OCI-M2 (cell line): Measurements from ENCODE around the gene SLC25A10.

Experiments
- DNase-seq: peaks from one replicate; lab custom pipeline; 2025; ENCODE audit not compliant: unreplicated experiment; lab: John Stamatoyannopoulos, UW

Gene SLC25A10

DNA sequence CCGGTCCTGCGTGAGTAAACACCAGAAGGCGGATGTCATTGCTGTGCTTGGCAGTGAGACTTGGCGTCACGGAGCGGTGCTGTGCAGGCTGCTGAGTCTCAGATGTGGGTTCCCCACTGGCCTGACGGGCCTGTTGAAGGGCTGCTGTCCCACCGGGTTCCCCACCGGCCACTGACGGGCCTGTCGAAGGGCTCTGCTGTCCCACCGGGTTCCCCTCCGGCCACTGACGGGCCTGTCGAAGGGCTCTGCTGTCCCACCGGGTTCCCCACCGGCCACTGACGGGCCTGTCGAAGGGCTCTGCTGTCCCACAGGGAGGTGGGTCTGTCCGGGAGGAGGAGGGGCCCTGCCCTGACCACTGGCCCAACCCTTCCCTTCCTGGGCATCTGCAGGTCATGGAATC lies 25.5 kb upstream of the SLC25A10 start:
- no peak for DNase-seq

DNA sequence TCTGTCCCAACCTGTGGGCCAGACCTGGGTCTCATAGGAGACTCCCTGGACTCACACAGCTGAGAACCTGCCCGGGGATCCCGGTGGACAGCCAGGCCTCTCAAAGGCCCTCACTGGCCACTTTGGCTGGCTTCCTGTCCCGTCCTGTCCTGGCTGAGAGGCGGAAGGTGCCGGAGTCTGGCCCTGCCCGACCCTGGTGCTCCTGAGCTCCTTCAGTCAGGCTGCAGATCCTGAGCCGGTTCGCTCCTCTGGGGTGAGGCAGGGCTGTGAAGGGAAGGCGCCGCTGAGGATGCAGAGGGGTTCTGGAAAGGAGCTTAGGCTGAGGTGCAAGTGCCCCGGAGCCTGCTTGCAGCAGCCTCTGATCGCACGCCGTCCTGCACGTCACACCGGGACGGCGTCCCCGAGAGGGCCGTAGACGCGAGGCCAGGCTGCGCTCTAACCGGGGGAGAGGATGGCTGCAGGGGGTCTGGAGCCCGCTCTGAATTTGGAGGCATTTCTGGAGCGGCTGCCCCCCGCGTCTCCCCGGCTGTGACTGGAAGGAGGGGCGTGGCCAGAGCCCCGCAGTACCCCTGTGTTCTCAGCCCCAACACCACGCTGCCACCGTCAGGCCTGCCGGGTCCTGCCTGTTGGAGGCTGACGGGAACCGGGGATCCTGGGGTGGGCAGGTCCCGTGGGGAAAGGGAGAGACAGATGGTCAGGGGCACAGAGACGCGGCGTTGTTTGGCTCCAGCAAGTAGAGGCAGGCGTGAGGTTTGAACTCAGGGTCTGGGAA lies 24.1 kb upstream of the SLC25A10 start:
- no peak for DNase-seq

DNA sequence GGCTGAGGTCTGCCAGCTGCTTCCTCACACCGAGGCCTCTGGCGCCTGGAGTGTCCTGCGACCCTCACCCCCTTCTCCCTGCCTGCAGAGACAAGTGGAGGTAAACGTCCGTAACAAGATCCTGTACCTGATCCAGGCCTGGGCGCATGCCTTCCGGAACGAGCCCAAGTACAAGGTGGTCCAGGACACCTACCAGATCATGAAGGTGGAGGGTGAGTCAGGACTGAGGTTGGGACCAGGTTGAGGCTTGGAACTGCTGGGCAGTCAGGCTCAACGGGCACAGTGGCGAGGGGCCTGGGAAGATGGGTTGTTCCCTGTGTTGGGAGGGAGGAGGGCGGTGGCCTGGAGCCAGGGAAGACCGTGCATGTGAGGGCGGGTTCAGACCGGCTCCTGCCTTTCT lies 23.5 kb upstream of the SLC25A10 start:
- no peak for DNase-seq

DNA sequence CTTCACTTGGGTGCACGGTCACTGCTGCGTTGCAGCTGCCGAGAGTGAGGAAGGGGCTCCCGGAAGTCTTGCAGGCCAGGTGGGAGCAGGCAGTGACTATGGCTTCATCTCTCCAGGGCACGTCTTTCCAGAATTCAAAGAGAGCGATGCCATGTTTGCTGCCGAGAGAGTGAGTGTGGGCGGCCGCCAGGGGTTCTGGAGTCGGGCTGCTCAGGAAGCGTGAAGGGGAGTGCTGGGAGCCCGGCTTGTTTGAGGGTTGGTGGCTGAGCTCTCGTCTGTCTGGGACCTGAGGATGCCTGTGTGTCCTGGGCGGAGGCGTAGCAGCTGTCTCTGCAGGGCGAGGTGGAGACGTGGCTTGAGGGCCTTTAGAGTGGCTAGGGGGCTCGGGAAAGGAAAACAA lies 22.0 kb upstream of the SLC25A10 start:
- no peak for DNase-seq

DNA sequence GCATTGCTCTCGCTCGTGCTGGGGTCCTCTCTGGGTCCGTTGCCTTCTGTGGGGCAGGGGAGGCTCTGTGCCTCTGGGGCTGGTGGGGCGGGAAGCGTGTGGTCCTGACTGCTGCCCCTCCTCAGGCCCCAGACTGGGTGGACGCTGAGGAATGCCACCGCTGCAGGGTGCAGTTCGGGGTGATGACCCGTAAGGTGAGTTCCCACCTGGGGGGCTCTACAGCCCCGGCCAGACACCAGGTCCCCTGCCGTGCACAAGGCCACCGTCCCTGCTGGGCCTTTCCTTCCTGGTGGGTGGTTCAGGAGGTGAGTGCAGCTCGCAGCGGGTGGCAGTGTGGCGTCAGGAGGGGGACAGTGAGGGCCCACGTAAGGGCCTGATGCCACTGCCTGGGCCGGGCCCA lies 21.5 kb upstream of the SLC25A10 start:
- DNase-seq: no peak

DNA sequence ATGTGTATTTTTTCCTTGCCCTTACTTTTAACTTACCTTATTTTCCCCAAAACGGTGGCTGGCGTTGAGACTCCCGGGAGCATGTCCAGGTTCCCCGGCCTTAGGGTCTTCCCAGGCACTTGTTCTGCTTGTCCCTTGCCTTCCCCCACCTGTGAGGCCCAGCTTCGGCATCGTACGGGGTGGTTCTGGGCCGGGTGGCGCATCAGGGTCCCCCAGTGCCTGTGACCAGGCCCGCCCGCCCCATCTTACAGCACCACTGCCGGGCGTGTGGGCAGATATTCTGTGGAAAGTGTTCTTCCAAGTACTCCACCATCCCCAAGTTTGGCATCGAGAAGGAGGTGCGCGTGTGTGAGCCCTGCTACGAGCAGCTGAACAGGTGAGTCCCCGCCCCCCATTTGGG lies 20.9 kb upstream of the SLC25A10 start:
- DNase-seq: no peak

DNA sequence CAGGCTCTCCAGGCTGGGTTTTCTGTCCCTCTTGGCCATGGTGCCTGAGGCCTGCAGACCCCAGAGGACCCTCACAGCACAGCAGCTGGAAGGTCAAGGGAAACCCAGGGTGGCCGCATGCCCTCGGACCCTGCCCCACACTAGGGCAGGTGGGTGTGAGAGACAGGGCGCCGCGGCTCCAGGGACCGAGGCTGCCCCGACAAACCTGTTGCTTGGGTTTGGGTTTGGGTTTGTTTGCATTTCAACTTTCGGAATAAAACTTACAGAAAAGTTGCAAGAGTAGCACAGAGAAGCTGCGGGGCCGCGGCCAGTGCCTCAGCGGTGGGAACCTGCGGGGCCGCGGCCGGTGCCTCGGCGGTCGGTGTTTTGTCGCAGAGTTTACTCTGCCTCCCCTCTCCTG lies 20.5 kb upstream of the SLC25A10 start:
- no peak for DNase-seq

DNA sequence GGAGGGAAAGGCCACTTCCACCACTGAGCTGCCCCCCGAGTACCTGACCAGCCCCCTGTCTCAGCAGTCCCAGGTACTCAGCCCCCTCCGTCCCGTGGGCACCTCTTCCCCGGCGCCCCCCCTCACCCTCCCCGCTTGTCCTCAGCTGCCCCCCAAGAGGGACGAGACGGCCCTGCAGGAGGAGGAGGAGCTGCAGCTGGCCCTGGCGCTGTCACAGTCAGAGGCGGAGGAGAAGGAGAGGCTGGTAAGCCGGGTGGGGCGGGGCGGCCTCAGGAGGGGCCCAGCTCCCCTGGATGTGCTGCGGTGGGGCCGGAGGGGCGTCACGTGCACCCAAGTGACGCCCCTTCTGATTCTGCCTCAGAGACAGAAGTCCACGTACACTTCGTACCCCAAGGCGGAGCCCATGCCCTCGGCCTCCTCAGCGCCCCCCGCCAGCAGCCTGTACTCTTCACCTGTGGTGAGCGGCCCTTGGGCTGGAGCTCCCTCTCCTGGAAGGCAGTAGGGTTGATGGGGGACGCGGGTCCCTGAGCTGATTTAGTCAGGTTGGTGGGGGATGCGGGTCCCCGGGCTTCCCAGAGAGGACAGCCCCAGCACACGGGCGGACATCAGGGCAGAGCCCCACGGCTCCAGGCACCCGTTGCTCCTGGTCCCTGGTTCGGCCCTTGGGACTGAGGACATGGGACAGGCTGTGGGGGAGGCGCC lies 18.4 kb upstream of the SLC25A10 start:
- no peak for DNase-seq

DNA sequence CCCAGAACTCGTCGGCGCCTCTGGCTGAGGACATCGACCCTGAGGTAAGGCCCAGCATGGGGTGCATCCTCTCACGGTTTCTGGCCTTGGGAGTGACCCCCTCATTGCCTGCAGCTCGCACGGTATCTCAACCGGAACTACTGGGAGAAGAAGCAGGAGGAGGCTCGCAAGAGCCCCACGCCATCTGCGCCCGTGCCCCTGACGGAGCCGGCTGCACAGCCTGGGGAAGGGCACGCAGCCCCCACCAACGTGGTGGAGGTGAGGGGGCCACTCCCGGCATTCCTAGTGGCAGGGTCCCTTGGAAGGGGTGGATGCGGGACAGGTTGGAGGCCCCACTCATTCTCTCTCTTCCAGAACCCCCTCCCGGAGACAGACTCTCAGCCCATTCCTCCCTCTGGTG lies 17.3 kb upstream of the SLC25A10 start:
- no peak for DNase-seq

DNA sequence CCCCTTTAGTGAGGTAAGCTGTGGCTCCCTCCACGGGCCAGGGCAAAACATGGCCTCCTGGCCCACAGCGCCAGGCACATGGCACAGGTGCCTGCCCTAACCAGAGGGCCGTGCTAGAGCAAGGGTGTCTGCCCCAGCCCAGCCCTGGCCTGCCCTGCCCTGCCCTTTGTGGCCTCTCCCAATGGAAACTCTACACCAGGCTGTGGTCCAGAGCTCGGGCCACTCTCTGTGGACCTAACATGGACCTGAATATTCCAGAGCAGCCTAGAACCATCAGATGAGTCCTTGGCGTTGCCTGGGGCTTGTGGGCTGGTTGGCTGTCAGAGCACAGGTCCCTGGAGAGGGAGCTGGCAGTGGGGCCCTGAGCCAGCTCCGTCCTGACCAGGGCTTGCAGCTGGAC lies 16.9 kb upstream of the SLC25A10 start:
- DNase-seq: no peak

DNA sequence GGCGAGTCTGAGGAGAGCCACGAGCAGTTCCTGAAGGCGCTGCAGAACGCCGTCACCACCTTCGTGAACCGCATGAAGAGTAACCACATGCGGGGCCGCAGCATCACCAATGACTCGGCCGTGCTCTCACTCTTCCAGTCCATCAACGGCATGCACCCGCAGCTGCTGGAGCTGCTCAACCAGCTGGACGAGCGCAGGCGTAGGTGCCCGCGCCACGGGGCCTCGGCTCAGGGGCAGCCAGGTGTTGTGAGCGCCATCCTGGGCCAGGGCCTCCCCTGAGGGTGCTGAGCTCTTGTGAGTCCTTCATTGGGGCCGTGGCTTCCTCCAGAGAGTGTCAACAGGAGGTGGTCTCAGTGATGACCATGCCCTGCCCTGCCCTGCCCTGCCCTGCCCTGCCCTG lies 16.3 kb upstream of the SLC25A10 start:
- DNase-seq: no peak

DNA sequence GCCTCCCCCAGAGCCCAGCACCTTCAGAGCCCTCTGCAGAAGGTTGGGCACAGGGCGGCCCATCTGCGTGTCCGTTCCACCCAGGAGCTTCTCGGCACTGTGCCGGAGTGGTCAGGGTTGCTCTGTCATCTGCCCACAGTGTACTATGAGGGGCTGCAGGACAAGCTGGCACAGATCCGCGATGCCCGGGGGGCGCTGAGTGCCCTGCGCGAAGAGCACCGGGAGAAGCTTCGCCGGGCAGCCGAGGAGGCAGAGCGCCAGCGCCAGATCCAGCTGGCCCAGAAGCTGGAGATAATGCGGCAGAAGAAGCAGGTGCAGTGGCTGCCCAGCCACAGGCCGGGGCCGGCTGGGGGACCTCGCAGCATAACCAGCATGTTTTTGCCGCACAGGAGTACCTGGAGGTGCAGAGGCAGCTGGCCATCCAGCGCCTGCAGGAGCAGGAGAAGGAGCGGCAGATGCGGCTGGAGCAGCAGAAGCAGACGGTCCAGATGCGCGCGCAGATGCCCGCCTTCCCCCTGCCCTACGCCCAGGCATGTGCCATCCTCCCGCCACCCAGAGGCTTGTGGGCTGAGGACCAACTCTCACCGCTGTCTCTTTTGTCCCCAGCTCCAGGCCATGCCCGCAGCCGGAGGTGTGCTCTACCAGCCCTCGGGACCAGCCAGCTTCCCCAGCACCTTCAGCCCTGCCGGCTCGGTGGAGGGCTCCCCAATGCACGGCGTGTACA lies 15.7 kb upstream of the SLC25A10 start:
- DNase-seq: no peak

DNA sequence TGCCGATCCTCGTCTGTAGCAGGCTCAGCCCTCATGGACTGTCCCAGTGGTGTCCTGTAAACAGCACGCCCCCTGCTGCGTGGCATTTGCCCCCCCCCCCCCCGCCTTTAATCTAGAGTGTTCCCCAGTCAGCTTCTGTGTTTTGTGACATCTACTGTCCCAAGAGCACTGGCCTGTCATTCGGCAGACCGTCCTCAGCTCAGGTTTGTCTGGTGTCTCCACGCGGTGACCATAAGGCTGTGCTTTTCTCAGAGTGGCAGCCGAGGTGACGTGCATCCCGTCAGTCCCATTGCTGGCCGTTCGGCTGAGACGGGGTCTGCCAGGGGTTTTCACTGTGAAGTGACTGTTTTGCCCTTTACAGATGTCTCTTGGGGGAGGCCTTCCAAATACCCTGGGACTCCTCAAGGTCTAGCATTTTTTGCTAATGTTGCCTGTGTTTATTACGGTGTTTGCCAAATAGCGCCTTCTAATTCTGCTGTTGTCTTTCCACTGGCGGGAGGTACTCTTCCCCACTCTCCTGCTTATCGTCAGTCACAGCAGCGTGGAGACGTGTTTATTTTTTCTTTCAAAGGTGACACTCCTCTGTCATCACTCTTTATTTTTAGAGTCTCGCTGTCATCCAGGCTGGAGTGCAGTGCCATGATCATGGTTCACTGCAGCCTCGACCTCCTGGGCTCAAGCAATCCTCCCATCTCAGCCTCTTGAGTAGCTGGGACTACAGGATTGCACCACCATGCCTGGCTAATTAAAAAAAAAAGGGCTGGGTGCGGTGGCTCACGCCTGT lies 14.6 kb upstream of the SLC25A10 start:
- no peak for DNase-seq

DNA sequence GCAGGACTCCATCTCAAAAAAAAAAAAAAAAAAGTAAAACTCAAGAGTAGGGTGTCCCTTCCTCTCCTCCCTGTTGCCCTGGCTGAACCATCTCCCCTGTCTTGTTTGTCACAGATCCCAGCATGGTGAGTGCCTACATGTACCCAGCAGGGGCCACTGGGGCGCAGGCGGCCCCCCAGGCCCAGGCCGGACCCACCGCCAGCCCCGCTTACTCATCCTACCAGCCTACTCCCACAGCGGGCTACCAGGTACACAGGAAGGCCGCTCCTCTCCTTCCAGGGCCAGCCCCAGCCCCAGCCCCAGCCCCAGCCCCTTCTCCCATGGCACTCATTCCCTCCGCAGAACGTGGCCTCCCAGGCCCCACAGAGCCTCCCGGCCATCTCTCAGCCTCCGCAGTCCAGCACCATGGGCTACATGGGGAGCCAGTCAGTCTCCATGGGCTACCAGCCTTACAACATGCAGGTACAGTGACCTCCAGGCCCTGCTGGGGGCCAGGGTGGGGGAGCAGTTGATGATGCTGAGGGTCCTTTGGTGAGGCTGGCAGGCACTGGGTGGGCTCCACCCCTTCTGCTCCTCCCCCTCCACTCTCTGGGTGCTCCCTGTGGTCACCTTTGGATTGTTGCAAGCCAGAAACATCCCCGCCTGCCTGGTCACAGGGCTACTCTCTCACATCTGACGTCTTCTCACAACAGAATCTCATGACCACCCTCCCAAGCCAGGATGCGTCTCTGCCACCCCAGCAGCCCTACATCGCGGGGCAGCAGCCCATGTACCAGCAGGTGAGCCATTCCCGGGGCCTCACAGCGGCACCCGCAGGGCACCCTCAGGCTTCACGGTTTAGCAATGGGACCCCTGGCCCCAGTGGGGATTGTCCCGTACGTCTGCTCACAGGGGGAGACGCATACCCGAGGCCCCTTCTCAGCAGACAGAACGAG lies 11.5 kb upstream of the SLC25A10 start:
- DNase-seq: no peak

DNA sequence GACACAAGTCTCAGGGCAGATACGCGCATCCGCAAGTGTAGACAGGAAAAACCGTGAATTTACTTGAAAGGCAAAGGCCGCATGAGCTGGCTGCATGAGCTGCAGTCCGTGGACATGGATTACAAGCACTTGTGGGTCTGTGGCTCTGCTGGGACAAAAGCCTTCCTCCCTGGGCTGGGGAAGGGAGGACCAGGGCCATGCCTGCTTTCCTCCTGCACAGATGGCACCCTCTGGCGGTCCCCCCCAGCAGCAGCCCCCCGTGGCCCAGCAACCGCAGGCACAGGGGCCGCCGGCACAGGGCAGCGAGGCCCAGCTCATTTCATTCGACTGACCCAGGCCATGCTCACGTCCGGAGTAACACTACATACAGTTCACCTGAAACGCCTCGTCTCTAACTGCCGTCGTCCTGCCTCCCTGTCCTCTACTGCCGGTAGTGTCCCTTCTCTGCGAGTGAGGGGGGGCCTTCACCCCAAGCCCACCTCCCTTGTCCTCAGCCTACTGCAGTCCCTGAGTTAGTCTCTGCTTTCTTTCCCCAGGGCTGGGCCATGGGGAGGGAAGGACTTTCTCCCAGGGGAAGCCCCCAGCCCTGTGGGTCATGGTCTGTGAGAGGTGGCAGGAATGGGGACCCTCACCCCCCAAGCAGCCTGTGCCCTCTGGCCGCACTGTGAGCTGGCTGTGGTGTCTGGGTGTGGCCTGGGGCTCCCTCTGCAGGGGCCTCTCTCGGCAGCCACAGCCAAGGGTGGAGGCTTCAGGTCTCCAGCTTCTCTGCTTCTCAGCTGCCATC lies 10.6 kb upstream of the SLC25A10 start:
- no peak for DNase-seq

DNA sequence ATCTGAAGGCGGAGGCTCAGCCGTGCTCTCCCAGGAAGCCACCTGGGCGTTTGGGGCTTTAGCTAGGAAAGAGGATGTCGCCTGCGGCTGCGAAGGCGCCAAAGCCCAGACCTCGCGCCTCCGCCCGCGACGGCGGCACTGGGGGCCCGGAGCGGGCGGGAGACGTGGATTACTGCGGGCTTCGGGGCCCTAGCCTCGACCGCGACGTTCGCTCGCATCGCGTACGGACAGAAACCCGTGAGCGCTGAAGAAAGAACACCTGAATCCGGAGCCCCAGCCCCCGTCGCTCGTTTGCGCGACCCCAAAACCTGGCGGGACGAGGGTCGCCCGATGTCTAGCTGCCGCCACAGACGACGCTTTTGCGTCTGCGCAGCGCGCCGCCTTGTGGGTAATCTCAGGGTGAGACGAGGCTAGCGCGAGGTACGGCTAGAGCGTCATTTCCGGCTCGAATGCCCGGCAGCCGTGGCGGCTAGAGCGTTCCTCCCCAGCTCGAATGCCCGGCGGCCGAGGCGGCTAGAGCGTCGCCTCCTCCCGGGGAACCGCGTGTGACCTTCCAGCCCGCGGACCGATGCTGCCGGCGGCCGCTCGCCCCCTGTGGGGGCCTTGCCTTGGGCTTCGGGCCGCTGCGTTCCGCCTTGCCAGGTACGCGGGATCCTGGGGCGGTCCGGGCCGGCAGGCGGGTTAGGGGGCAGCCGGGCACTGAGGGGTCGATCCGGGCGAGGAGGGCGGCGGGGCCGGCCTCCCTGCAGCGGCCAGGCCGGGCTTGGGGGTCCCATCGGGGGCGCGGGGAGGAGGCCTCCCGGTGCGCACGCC lies 8.9 kb upstream of the SLC25A10 start, which contains the start of gene MRPL12:
MRPL12 (plus strand) TSS at position 434 of the 813 bp plus-strand sequence; CDS start at position 569, 135 bp downstream.
- peak; percentile 67 for DNase-seq

DNA sequence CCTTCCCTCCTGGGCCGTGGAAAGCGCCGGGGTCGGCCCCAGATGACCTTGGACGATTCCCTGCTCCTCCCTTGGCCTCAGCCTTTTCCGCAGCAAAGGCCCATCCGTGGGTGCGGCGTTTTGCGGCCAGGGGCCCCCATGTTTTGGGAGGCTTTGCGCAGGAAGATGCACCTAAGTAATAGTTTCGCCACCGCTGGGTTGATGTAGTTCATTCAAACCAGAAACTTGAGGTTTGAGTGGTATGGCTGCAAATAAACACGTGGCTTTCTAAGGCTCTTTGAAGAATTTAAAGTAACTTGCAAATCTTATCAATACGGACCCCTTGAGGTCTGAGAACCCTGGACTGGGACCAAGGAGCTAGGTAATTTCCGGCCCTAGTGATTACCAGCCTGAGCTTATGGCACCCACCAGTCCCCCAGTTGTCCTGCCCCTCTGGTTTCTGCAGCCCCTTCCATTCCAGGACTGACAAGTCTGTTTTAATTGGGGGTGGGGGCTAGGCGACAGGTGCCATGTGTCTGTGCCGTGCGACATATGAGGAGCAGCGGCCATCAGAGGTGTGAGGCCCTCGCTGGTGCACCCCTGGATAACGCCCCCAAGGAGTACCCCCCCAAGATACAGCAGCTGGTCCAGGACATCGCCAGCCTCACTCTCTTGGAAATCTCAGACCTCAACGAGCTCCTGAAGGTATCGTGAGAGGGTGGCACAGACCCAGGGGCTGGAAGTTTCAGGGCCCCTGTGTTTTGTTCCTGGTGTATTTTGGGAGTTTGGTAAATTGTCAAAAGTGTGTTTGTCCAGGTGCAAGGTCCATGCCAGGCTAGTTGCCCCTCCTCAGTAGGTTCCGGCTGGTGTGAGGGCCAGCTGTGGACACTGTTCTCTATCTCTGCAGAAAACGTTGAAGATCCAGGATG lies 8.1 kb upstream of the SLC25A10 start:
- DNase-seq: no peak
